Keratinocyte (primary cell): ENCODE results near the gene PEPD. TPM values are rescaled to one million over a fixed set of nuclear protein-coding genes. Genes with fewer than 3 reads are reported as not detected.

Source experiments
- DNase-seq: peaks from one replicate; pipeline ENCODE4 v3.0.0-alpha.2; 2011; ENCODE audit warnings: low read depth, missing footprints, low spot score
- FAIRE-seq: peaks from 2 replicates; lab custom pipeline; 2011; peaks lifted over from hg19 to GRCh38; lab: Jason Lieb, UNC
- H2AFZ ChIP-seq: 2 replicates; pipeline ENCODE4 v1.6.0; 2012; ENCODE audit warnings: low read length, control low read depth, inconsistent platforms; ENCODE audit not compliant: control insufficient read depth
- H3K27ac ChIP-seq: 2 replicates; pipeline ENCODE4 v1.5.1; 2011; ENCODE audit warnings: low read length; ENCODE audit not compliant: control insufficient read depth, insufficient read depth
- H3K27me3 ChIP-seq: 3 replicates; pipeline ENCODE4 v1.6.0; 2011; ENCODE audit warnings: low read length; ENCODE audit not compliant: control insufficient read depth, insufficient read depth; ENCODE audit errors: extremely low read depth
- H3K36me3 ChIP-seq, 2 experiments: 2 replicates in 1 of 2; 3 replicates in 1 of 2; pipeline ENCODE4 v1.5.1; 2011; ENCODE audit warnings: low read length in 2 of 2, mild to moderate bottlenecking in 1 of 2; ENCODE audit not compliant: control insufficient read depth in 2 of 2, insufficient read depth in 2 of 2; ENCODE audit errors: extremely low read depth in 1 of 2
- H3K4me1 ChIP-seq: 3 replicates; pipeline ENCODE4 v1.5.1; 2011; ENCODE audit warnings: low read length; ENCODE audit not compliant: control insufficient read depth, insufficient read depth; ENCODE audit errors: extremely low read depth
- H3K4me2 ChIP-seq: 3 replicates; pipeline ENCODE4 v1.6.0; 2011; ENCODE audit warnings: low read depth, low read length; ENCODE audit not compliant: control insufficient read depth, insufficient read depth; ENCODE audit errors: extremely low read depth
- H3K4me3 ChIP-seq, 3 experiments: fragments of 200-600 bp in 1 of 3; sonication (generic) in 1 of 3; 2 replicates in 2 of 3; 3 replicates in 1 of 3; pipeline ENCODE4 v1.5.1; 2011 to 2016; ENCODE audit warnings: low read length in 3 of 3, mild to moderate bottlenecking in 3 of 3, control low read depth in 2 of 3, inconsistent platforms in 1 of 3, low read depth in 1 of 3, mixed read lengths in 1 of 3, mixed run types in 1 of 3, moderate library complexity in 1 of 3; ENCODE audit not compliant: control insufficient read depth in 2 of 3, insufficient read depth in 2 of 3; ENCODE audit errors: extremely low read depth in 1 of 3
- H3K79me2 ChIP-seq: 2 replicates; pipeline ENCODE4 v1.6.0; 2012; ENCODE audit warnings: low read length; ENCODE audit not compliant: control insufficient read depth, insufficient read depth
- H3K9ac ChIP-seq: 3 replicates; pipeline ENCODE4 v1.6.0; 2011; ENCODE audit warnings: low read length; ENCODE audit not compliant: control insufficient read depth, insufficient read depth; ENCODE audit errors: extremely low read depth
- H3K9me1 ChIP-seq: 3 replicates; pipeline ENCODE4 v1.6.0; 2011; ENCODE audit warnings: low read length; ENCODE audit not compliant: control insufficient read depth, insufficient read depth; ENCODE audit errors: extremely low read depth
- H3K9me3 ChIP-seq: 2 replicates; pipeline ENCODE4 v1.5.1; 2012; ENCODE audit warnings: low read depth, low read length; ENCODE audit not compliant: control insufficient read depth
- H4K20me1 ChIP-seq: 3 replicates; pipeline ENCODE4 v1.6.0; 2011; ENCODE audit warnings: low read length; ENCODE audit not compliant: control insufficient read depth, insufficient read depth; ENCODE audit errors: extremely low read depth
- CTCF ChIP-seq, 3 experiments: IDR thresholded peaks in 1 of 3; conservative IDR thresholded peaks in 1 of 3; optimal IDR thresholded peaks in 1 of 3; 2 replicates in 2 of 3; 3 replicates in 1 of 3; pipeline versions ENCODE3 to v1.5.1; 2011; ENCODE audit warnings: low read length in 3 of 3, mild to moderate bottlenecking in 3 of 3, moderate library complexity in 2 of 3, control low read depth in 1 of 3, inconsistent platforms in 1 of 3; ENCODE audit not compliant: insufficient read depth in 2 of 3; ENCODE audit errors: extremely low read depth in 1 of 3
- EZH2 ChIP-seq: IDR thresholded peaks from one replicate; pipeline ENCODE4 v1.6.1; 2012; ENCODE audit warnings: inconsistent platforms, mild to moderate bottlenecking, low read length, moderate library complexity
- dilution Hi-C: fragments of 300-500 bp; cut with MboI; formaldehyde crosslinking; loops from one replicate; pipeline ENCODE4 v1.7.0; 2020; ENCODE audit warnings: low sequenced_read_pairs; ENCODE audit not compliant: extremely low pct_ligation_motif_present
- polyA plus RNA-seq, 5 experiments: library from polyadenylated mRNA; depleted of rRNA in 3 of 5; stranded (reverse) in 3 of 5; stranded (forward) in 1 of 5; unstranded in 1 of 5; fragments of >200 nt; gene quantifications; 1 replicate in 1 of 5; 2 replicates in 3 of 5; 3 replicates in 1 of 5; pipeline versions ENCODE4 v1.2.1 to v1.2.3, GENCODE V29; 2011 to 2012; ENCODE audit warnings: missing spikeins in 2 of 5, low read depth in 1 of 5, low replicate concordance in 1 of 5

The PEPD gene
- polyA plus RNA-seq, 1 donor (not counting 4 experiments of a cell fraction or from before 2014, with no cell fraction given), result 36.9 TPM

DNA sequence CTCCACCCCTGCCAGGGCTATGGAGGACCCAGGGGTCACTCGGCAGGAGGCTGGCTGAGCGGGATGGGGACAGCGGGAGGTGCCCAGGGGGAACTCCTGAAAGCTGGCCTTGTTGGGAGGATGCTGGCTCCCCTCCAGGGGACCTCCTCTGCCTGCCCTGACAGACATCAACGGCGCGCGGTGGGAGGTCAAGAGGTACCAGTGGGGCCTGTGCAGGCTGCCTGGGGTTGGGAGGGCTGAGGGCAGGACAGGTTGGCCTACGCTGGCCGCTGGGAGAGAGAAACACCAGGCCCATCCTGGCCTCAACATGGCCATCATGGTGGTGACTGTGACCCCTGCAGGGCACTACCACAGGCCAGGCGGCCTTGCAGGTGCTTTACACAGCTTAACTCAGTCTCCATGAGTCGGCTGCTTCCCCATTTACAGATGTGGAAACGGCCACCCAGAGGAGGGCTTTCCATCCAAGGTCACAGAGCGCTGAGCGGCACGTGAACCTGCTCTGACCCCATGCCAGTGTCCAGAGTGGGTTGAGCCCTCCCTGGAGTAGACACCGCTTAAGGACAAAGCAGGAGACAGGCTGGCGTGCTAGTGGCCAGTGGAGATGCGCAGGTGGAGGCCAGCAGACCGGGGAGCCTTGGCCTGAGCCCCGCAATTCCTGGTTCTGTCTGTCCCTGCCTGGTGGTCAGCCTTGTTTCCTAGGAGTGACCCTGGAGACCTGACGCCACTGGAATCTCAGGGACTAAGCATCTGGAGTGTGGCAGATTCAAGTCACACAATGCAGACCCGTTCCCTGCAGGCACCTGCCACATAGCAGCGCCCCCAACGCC, 120.5 kb downstream of the PEPD start:
- no peaks in the 10 kb centered on the region for H3K9me1 ChIP-seq
- H3K4me2 ChIP-seq, result no peak overlapping the region
- FAIRE-seq (no peak), DNase-seq (no peak)
- no peak overlapping the region for H2AFZ ChIP-seq
- H3K4me1 ChIP-seq, result no peaks in the 10 kb centered on the region
- no peaks in the 10 kb centered on the region for H3K9me3 ChIP-seq
- no peak overlapping the region for H3K9ac ChIP-seq
- dilution Hi-C loops, result no loop called here
- H3K4me3 ChIP-seq, result no peak overlapping the region
- H3K27me3 ChIP-seq, result no peaks in the 10 kb centered on the region
- H3K36me3 ChIP-seq, result no peaks in the 10 kb centered on the region
- no peaks in the 10 kb centered on the region for H3K79me2 ChIP-seq
- no peak overlapping the region for H3K27ac ChIP-seq
- H4K20me1 ChIP-seq, result no peaks in the 10 kb centered on the region
- TF ChIP-seq CTCF (optimal IDR thresholded peaks at IDR 0.05 in 1 of 3, IDR thresholded peaks at IDR 0.05 in 1 of 3, conservative IDR thresholded peaks at IDR 0.05 in 1 of 3; ENCODE audit: extremely low read depth in 1 of 3, insufficient read depth in 2 of 3, low read length in 3 of 3) (no peak), EZH2 (no peak)

DNA sequence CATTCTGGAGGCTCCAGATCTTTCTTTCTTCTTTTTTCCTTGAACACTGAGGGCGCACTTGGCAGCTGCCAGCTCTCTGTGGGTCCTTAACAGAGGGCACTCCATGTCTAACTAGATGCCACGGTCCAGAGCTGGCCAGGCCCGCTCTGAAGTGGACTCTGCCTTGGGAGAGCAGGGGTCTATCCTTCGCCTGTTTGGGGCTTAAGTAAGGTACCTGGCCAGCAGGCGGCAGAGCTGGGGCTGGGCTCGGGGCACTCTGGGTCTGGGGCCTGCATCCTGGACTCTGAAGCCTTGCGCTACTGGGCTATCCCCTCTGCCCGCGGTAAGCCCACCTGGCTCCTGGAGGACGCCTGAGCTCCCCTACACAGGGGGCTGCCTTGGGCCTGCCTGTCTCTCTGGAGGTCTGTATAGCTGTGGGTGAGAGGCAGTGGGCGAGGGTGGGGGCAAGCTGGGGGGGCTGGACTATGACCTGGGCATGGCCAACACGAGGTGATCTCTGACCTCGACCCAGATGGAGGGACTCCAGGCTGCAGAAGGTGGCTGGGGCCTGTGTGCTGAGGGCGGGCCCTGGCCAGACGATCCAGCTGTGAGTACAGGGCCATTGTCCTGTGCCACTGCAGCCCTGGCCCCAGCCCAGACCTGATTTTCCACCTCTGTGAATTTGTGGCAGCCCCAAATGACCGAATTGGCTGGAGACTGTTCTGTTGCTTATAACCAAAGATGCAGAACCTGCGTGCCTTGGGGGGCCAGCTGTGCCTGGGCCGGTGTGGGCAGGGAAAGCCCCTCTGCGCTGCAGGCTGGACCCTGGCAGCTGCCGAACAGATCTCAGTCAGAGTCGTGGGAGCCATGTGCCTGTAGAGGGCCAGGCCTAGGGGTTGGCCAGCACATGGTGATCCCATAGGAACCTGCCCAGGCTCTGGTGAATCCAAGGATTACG, 121.6 kb downstream of the PEPD start:
- Histone ChIP-seq H3K4me3 (no peak overlapping the region), H3K9me1 (no peaks in the 10 kb centered on the region), H2AFZ (no peak overlapping the region), H3K27ac (no peak overlapping the region), H3K4me2 (no peak overlapping the region), H3K36me3 (no peaks in the 10 kb centered on the region), H3K9ac (no peak overlapping the region), H4K20me1 (no peaks in the 10 kb centered on the region), H3K27me3 (no peaks in the 10 kb centered on the region), H3K4me1 (no peaks in the 10 kb centered on the region), H3K79me2 (no peaks in the 10 kb centered on the region), H3K9me3 (no peaks in the 10 kb centered on the region)
- DNase-seq (no peak), FAIRE-seq (no peak)
- TF ChIP-seq CTCF (optimal IDR thresholded peaks at IDR 0.05 in 1 of 3, IDR thresholded peaks at IDR 0.05 in 1 of 3, conservative IDR thresholded peaks at IDR 0.05 in 1 of 3; ENCODE audit: extremely low read depth in 1 of 3, insufficient read depth in 2 of 3, low read length in 3 of 3) (no peak), EZH2 (no peak)
- dilution Hi-C loops, result no loop called here
